HG02610 (cell line): ENCODE results near the gene SLC27A6.

Source experiments
- ATAC-seq: cut with Tn5 transposase; IDR thresholded peaks from one replicate; pipeline ENCODE4 v1.9.1; 2021; ENCODE audit warnings: mild to moderate bottlenecking, moderate library complexity; ENCODE audit not compliant: unreplicated experiment

SLC27A6 gene

DNA sequence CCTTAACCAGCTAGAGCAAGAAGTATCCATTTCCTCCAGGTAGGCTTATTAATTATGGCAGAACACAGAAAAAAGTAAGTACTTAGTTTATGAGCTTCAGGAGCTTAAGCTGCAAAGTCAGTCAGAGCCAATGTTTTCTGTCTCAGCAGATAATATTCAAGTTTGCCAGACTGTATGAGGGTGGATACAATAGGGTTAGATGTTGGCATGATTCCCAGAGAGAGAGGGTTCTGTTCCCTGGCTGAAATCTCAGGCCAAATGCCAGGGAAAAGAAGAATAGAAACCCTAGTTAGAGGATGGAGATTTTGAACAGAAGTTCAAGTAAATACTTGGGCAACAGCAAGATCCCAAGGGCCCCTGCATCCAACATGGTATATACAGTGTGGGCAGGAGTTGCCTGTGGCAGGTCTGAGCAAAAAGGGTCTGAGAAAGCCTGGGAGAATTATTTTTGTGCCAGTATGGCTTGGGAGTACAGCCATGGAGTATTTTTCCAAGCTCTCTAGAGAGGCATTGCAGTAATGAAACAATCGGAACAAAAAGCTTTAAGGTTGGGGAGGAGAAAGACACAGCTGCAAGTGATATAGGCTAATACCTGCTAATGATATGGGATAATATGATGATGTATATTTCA, 98.3 kb downstream of the SLC27A6 start:
- ATAC-seq: no peak

DNA sequence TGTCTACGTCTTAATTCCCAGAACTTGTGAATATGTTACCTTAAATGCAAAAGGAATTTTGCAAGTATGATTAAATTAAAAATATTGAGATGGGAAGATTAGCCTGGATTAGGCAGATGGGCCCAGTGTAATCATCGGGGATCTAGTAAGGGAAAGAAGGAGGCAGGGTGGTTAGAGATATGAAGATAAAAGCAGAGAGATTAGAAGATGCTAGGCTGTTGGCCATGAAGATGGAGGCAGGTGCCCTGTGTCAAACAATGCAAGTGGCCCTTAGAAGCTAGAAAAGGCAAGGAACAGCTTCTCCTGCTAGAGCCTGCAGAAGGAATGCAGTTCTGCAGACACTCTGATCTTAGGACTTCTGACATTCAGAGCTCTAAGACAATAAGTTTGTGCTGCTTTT, 100.4 kb downstream of the SLC27A6 start:
- no peak for ATAC-seq

DNA sequence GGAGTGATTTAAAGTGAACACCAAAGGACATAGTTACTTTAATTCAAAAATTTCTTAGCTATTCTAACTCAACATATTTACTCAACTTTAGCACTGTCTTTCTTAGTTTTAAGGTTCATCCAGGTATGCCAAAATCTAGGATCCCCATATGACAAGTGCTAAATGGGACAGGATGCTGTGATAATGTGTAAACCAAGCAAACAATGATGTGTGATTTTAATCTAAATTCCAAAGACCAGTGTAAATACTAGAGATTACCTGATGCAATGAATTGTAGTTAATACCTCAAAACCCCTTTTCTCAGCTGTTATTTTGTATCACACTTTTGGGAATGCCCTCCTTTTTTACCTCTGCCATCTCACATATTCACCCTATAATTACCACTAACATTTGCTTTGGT, 102.5 kb downstream of the SLC27A6 start:
- no peak for ATAC-seq

DNA sequence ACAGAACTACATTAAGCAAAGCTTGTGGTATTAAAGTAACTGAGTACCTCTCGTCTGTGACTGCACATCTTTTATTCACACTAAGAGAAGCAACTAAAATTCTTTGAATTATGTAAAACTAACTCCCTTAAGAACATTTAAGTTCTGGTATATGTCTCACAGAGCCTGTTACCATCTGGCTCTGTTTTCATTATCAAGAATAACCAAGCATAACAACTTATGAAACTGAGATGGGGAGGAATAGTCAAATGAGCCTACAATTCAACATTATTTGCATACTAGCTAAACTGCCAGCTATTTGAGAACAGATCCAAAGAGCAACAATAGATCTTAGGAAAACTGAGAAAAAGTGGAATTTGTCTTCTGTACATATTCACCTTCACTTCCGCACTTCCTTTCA, 104.0 kb downstream of the SLC27A6 start:
- ATAC-seq: no peak

DNA sequence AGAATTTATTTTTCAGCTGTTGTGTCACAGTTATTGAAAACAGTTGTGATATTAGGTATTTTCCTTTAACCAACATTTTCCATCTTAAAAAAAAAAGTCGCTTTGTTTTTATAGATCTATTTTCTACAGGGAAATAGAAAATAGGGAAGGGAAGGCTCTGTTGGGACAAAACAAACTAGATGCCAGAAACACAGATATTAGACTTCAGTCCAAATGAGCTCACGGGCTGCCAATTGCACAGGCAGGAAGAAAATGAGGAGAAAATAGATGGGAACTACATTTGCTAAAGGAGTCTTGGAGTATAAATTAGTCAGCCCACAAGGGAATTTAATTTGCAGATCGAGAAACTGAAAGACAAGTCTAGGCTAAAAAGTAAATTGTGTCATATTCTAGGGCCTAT, 107.8 kb downstream of the SLC27A6 start:
- no peak for ATAC-seq

DNA sequence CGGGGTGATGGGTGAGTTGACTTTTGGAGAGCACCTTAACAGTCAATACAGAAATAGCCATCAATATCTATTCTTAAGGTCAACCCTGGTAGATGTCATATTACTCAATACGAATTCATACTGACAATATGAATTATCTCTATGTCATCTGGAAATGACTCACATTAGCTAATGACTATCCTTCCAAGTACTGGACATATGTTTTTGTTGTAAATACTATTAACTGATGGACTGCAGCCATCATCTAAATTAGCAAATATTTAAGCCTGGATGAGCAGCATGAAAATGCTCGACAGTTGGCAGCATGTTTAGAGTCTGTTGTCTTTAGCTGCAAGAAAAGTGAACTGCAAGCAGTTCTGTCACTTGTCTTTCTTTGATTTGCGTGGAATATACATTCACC, 109.6 kb downstream of the SLC27A6 start:
- ATAC-seq: no peak

DNA sequence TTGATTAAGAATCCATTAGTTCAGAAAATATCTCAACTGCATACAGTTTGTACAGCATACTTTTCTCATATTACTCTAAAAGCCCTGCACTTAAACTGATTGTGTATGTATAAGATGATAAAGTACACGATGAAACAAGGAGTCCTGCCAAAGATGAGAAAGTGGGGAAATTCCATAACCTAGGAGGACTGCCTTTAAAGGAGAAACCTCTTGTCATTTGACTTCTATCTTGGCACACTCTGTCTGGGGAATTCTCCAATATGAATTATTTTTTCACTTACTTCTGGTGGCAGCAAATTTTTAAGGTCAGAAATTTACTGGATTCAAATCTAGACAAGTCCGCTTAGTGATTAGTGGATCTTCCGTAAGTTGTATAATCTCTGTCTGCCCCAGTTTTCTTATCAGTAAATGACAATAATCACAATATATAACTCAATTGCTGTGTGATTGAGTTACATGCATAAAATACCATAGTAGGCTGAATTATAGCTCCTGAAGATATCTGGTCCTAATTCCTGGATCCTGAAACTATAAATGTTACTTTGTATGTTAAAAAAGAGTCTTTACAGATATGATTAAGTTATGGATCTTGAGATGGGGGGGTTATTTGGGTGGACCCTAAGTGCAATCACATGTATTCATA, 112.3 kb downstream of the SLC27A6 start:
- ATAC-seq: no peak

DNA sequence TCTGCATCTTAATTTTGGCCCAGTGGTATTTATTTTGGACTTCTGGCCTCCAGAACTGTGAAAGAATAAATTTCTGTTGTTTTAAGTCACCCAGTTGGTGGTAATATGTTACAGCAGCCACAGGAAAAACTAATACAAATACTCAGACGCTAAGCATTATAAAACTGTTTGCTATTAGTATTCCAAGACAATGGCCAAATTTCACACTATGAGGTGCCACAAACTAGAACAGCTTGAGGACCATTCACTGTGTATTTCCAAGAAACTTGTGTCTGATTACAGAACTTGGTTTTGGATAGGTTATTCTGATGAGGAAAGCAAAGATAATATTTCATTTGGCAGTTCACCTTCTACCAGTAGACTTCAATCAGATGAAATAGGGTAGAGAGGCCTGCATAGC, 113.0 kb downstream of the SLC27A6 start:
- no peak for ATAC-seq

DNA sequence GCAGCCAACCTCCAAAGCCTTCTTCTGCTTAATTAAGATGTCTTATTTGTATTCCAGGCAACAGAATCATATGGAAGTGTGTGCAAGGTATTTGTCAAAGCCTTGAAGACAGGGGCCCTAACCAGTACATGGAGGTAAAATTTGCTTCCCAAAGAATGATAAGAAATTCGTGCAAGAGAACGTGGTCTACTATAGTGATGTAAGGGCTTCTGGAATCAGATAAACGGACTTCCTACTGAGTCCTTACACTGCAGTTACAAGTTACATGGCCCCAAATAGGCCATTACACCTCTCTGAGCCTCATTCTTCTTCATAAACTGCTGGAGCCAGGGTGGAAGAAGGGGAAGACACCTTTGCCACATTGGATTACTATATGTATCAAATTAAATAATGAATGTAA, 113.4 kb downstream of the SLC27A6 start:
- no peak for ATAC-seq

DNA sequence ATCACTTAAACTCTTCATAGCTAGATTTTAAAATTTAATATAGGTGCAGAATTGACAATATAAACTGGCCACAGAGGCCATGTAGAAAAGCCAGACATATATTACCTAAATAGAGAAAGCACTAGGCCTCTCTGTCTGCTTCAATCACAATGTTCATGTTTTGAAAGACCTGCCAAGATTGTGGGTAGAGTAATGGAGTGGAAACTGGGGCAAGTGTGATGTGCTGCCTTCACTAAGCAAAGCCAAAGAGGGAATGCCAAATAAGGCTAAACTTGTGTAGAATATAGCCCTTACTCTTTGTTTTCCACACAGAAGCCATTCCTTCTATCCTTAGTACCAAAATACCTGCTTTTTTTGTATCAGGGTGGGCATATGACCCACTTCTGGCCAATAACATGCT, 114.2 kb downstream of the SLC27A6 start:
- ATAC-seq: no peak

DNA sequence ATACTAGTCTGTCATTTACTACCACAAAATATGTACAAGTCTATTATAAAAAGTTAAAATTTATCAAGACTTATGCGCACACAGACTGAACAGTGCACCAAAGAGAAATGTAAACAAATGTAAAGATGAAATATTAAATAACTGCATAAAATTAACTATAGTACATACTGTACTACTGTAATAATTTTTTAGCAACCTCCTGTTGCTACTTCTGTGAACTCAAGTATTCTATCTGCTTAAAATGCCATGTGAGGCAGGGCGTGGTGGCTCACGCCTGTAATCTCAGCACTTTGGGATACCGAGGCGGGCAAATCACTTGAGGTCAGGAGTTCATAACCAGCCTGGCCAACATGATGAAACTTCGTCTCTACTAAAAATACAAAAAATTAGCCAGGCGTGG, 115.5 kb downstream of the SLC27A6 start:
- ATAC-seq: no peak

DNA sequence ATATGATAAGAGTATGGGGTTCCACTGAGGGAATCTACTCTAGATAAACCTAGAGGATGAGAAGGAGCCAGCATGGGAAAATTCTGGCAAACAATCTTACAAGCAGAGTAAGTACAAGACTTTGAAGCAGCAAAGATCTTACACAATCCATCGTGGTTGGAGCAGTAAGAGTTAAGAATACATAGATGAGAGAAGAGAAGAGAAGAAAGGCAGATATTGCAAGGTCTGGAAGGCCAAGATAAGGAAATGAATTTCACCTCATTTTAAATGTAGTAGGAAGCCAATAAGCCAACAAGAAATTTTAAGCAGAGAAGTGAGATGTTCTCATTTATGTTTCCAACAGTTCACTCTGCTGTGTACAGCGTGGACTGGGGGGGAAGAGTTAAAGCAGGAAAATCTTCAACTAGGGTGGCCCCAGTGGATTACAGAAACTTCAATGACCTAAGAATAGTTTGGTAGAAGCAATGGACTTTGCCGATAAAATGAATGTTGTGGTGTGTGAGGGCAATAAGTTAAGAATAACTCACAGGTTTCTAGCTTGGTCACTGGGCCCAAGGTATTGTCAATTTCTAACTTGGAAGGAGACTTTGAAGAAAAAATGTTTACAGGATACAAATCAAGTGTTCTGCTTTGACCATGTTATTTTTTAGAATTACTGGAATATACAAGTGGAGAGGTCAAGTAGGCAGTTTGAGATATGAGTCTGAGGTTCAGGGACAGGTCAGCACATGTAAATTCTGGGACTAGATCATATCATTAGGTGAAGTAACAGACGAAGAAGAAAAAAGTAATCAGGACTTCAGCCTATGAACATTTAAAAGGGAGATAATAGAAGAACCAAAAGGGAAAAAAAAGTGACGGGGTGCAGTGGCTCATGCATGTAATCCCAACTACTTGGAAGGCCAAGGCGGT, 117.2 kb downstream of the SLC27A6 start:
- no peak for ATAC-seq
